HepG2 (cell line): ENCODE results near the gene CLEC10A. TPM values are rescaled to one million over a fixed set of nuclear protein-coding genes. Genes with fewer than 3 reads are reported as not detected.
"Not testable (repeated sequence)": the region's sequence is repeated elsewhere in the genome, so short reads cannot be mapped to it uniquely, and the experiment has no call there.

Experiments used
- ARID4A ChIP-seq: sonication (generic); formaldehyde crosslinking; IDR thresholded peaks from 2 replicates; pipeline ENCODE4 v1.5.0; 2020; ENCODE audit warnings: mild to moderate bottlenecking, missing genetic modification reagents, borderline replicate concordance
- CEBPG ChIP-seq: IDR thresholded peaks from 2 replicates; pipeline ENCODE4 v1.6.1; 2016
- CREB1 ChIP-seq, 2 experiments: fragments of 450-650 bp in 1 of 2; IDR thresholded peaks; 2 replicates each; pipeline ENCODE4 v1.6.1; 2016 to 2017; ENCODE audit warnings: control low read depth in 1 of 2, mild to moderate bottlenecking in 1 of 2, missing compliant biosample characterization in 1 of 2, missing genetic modification characterization in 1 of 2
- DMAP1 ChIP-seq: IDR thresholded peaks from 2 replicates; pipeline ENCODE4 v1.6.1; 2016
- DPF2 ChIP-seq: sonication (generic); formaldehyde crosslinking; IDR thresholded peaks from 2 replicates; pipeline ENCODE4 v1.4.0; 2020; ENCODE audit warnings: mild to moderate bottlenecking, low read depth, missing genetic modification reagents, borderline replicate concordance
- ERF ChIP-seq: IDR thresholded peaks from 2 replicates; pipeline ENCODE4 v1.6.1; 2018; ENCODE audit warnings: missing biosample characterization, missing genetic modification reagents
- FOXA3 ChIP-seq: IDR thresholded peaks from 2 replicates; pipeline ENCODE4 v1.6.1; 2016; ENCODE audit warnings: missing genetic modification reagents, missing compliant biosample characterization
- GATAD2A ChIP-seq: IDR thresholded peaks from 2 replicates; pipeline ENCODE4 v1.6.1; 2016
- HMG20A ChIP-seq: IDR thresholded peaks from 2 replicates; pipeline ENCODE4 v1.6.1; 2016; ENCODE audit warnings: borderline replicate concordance
- HNF1B ChIP-seq: sonication (generic); formaldehyde crosslinking; IDR thresholded peaks from 2 replicates; pipeline ENCODE4 v1.5.1; 2020; ENCODE audit warnings: mild to moderate bottlenecking, moderate library complexity, missing genetic modification reagents
- KAT7 ChIP-seq: IDR thresholded peaks from 2 replicates; pipeline ENCODE4 v1.6.1; 2018; ENCODE audit warnings: borderline replicate concordance, missing compliant biosample characterization
- KAT8 ChIP-seq: IDR thresholded peaks from 2 replicates; pipeline ENCODE4 v1.6.1; 2016; ENCODE audit warnings: missing genetic modification reagents, missing compliant biosample characterization
- KDM6A ChIP-seq: IDR thresholded peaks from 2 replicates; pipeline ENCODE4 v1.6.1; 2016; ENCODE audit warnings: low read depth
- KMT2A ChIP-seq: sonication (generic); formaldehyde crosslinking; IDR thresholded peaks from 2 replicates; pipeline ENCODE4 v1.4.0; 2020; ENCODE audit warnings: missing genetic modification reagents
- LCORL ChIP-seq, 2 experiments: fragments of 450-650 bp in 1 of 2; sonication (generic) in 1 of 2; formaldehyde crosslinking in 1 of 2; IDR thresholded peaks; 2 replicates each; pipeline versions ENCODE4 v1.5.0 to v1.6.1; 2017 to 2020; ENCODE audit warnings: antibody characterized with exemption in 1 of 2, missing genetic modification reagents in 1 of 2
- MED1 ChIP-seq: sonication (generic); formaldehyde crosslinking; IDR thresholded peaks from 2 replicates; pipeline ENCODE4 v1.4.0; 2020; ENCODE audit warnings: missing genetic modification reagents
- PATZ1 ChIP-seq: sonication (generic); formaldehyde crosslinking; IDR thresholded peaks from 2 replicates; pipeline ENCODE4 v1.4.0; 2020; ENCODE audit warnings: missing genetic modification reagents
- POLR2G ChIP-seq: fragments of 200-400 bp; formaldehyde crosslinking; IDR thresholded peaks from 2 replicates; pipeline ENCODE4 v1.6.1; 2018; ENCODE audit warnings: mild to moderate bottlenecking, low read depth, low read length, moderate library complexity
- TAF1 ChIP-seq: sonication (generic); formaldehyde crosslinking; IDR thresholded peaks from 2 replicates; pipeline ENCODE4 v1.4.0; 2020; ENCODE audit warnings: missing genetic modification reagents
- TBX2 ChIP-seq: sonication (generic); formaldehyde crosslinking; IDR thresholded peaks from 2 replicates; pipeline ENCODE4 v1.5.0; 2020; ENCODE audit warnings: missing genetic modification reagents, mild to moderate bottlenecking, borderline replicate concordance
- TCF7 ChIP-seq: sonication (generic); IDR thresholded peaks from 2 replicates; pipeline ENCODE4 v1.6.1; 2016; ENCODE audit warnings: antibody characterized with exemption, low read depth
- ZNF556 ChIP-seq: sonication (generic); formaldehyde crosslinking; IDR thresholded peaks from 2 replicates; pipeline ENCODE4 v1.4.0; 2020; ENCODE audit warnings: mild to moderate bottlenecking, missing genetic modification reagents, borderline replicate concordance
- ZNF644 ChIP-seq: IDR thresholded peaks from 2 replicates; pipeline ENCODE4 v1.6.1; 2016; ENCODE audit warnings: low read depth
- ZNF652 ChIP-seq: IDR thresholded peaks from 2 replicates; pipeline ENCODE4 v1.6.1; 2016; ENCODE audit warnings: low read depth, borderline replicate concordance
- polyA plus RNA-seq, 8 experiments: library from polyadenylated mRNA; depleted of rRNA in 3 of 8; stranded (reverse) in 7 of 8; unstranded in 1 of 8; fragments of >200 nt; fragmentation: Illumina TruSeq in 4 of 8; extraction: Trizol in 4 of 8; gene quantifications; 2 replicates each; pipeline versions ENCODE4 v1.2.1 to v1.2.3, GENCODE V29; 2011 to 2016; ENCODE audit warnings: low read depth in 4 of 8, missing spikeins in 1 of 8, mixed read lengths in 1 of 8; ENCODE audit not compliant: insufficient read depth in 1 of 8
- total RNA-seq, 5 experiments: library from RNA; depleted of rRNA; stranded (reverse); fragments of >200 nt; fragmentation: Illumina TruSeq; extraction: Trizol; gene quantifications; 2 replicates each; pipeline ENCODE4 v1.2.3, GENCODE V29; 2016; ENCODE audit warnings: low read depth in 1 of 5

The CLEC10A gene
- total and polyA plus RNA-seq, 2 of the 13 experiments (the other 11 are each of a cell fraction or from before 2014, with no cell fraction given) = 0.33 TPM; not detected in 1

GRCh38 chr17:7088442-7088841, 8.4 kb upstream of the CLEC10A start (continued):
- TF ChIP-seq KMT2A (CRISPR knock-in tag) = 0 out of 2 replicates have a peak, but pooled peaks have one; percentile 30
- peak; percentile 53; the same call in 1 of the 2 replicates for TF ChIP-seq ZNF652 (CRISPR knock-in tag)
- peak; percentile 61; the same call in 1 of the 2 replicates for TF ChIP-seq ARID4A (CRISPR knock-in tag)
- peak; percentile 35; the same call in 1 of the 2 replicates for TF ChIP-seq HMG20A (CRISPR knock-in tag)
- TF ChIP-seq TCF7 = peak; percentile 40; the same call in 1 of the 2 replicates
- TF ChIP-seq GATAD2A (CRISPR knock-in tag) = peak; percentile 88
- TF ChIP-seq ZNF644 (CRISPR knock-in tag) = 0 out of 2 replicates have a peak, but pooled peaks have one; percentile 17
- peak; percentile 47; the same call in 1 of the 2 replicates for TF ChIP-seq TAF1 (CRISPR knock-in tag)
- 0 out of 2 replicates have a peak, but pooled peaks have one; percentile 43 for TF ChIP-seq KAT8
- peak; percentile 72; the same call in 1 of the 2 replicates for TF ChIP-seq HNF1B (CRISPR knock-in tag)
- TF ChIP-seq CEBPG (CRISPR knock-in tag) = peak; percentile 55
- peak; percentile 74 for TF ChIP-seq MED1
- TF ChIP-seq PATZ1 (CRISPR knock-in tag) = peak; percentile 58
- peak; percentile 74; the same call in 1 of the 2 replicates for TF ChIP-seq ZNF556 (CRISPR knock-in tag)
- not testable (repeated sequence) for TF ChIP-seq LCORL, CREB1 (IDR thresholded peaks at IDR 0.05)
- peak; percentile 94 for TF ChIP-seq LCORL (CRISPR knock-in tag; IDR thresholded peaks at IDR 0.05)
- 0 out of 2 replicates have a peak, but pooled peaks have one; percentile 14 for TF ChIP-seq ERF (CRISPR knock-in tag)
- 0 out of 2 replicates have a peak, but pooled peaks have one; percentile 33 for TF ChIP-seq KDM6A (CRISPR knock-in tag)
- peak; percentile 61; the same call in 1 of the 2 replicates for TF ChIP-seq TBX2 (CRISPR knock-in tag)
- TF ChIP-seq DPF2 (CRISPR knock-in tag) = peak; percentile 81
- peak; percentile 82 for TF ChIP-seq KAT7
- peak; percentile 90 for TF ChIP-seq FOXA3
- TF ChIP-seq CREB1 (CRISPR knock-in tag; IDR thresholded peaks at IDR 0.05) = 0 out of 2 replicates have a peak, but pooled peaks have one; percentile 28
- TF ChIP-seq POLR2G = peak; percentile 47; the same call in 1 of the 2 replicates
- peak; percentile 70; the same call in 1 of the 2 replicates for TF ChIP-seq DMAP1 (CRISPR knock-in tag)
